Mesenteric fat pad (tissue), 1 donor: ENCODE measurements around the gene POLD1. TPM values are rescaled to one million over a fixed set of nuclear protein-coding genes. Genes with fewer than 3 reads are reported as not detected.
"Not testable (repeated sequence)": the region's sequence is repeated elsewhere in the genome, so short reads cannot be mapped to it uniquely, and the experiment has no call there.

Experiments
- DNase-seq: peaks from one replicate; pipeline ENCODE4 v3.0.0-alpha.2; 2020; ENCODE audit warnings: low spot score
- total RNA-seq: library from RNA; stranded (reverse); fragmentation: NEBNext Ultra II Directional; extraction: Animal tissue kit (Norgen Biotek cat#: 25700); gene quantifications from one replicate; pipeline ENCODE4 v1.2.1, GENCODE V29; 2021
- donor health status: DM: yes; HTN: yes; CAD: no.

POLD1 gene
- total RNA-seq, 1 donor from 2014 or later: 13.9 TPM

DNA sequence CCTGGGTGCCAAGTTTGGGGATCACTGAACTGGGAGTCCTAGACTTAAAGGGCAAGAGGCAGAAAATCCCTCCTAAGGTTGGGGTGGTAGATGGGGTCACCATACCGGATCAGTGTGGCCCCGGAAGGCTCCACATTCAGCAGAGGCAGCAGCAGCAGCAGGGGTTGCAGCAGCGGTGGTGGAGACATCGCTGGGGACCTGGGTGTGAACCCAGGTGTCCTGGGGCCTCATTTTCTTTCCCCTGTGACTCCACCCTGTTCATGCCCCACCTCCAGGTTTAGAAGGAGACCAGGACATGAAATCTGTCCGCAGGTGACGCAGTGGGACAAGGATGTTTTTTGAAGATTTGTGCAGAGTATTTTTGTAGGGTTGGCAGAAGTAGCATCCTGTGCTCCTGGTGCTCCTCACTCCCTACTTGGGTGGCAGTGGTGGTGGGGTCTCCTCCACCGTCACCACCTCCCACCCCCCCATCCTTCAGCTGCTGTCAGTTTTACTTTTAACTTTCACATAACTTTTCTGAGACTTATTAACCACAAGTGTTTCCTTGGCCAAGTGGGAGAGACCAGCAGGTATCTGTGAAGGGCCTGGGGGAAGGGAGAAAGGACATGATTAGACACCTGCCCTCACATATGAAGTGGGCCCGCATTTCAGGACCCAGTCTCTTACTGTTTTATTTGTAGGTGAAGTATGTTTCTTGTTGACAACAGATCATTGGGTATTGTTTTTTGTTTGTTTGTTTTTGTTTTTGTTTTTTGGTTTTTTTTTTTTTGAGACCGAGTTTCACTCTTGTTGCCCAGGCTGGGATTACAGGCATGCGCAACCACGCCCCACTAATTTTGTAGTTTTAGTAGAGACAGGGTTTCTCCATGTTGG is 18.5 kb upstream of the POLD1 start, which contains the start of gene NAPSA:
NAPSA (minus strand) TSS at position 206 of the 873 bp plus-strand sequence; CDS start at position 188, 18 bp downstream.
- DNase-seq: no peak

DNA sequence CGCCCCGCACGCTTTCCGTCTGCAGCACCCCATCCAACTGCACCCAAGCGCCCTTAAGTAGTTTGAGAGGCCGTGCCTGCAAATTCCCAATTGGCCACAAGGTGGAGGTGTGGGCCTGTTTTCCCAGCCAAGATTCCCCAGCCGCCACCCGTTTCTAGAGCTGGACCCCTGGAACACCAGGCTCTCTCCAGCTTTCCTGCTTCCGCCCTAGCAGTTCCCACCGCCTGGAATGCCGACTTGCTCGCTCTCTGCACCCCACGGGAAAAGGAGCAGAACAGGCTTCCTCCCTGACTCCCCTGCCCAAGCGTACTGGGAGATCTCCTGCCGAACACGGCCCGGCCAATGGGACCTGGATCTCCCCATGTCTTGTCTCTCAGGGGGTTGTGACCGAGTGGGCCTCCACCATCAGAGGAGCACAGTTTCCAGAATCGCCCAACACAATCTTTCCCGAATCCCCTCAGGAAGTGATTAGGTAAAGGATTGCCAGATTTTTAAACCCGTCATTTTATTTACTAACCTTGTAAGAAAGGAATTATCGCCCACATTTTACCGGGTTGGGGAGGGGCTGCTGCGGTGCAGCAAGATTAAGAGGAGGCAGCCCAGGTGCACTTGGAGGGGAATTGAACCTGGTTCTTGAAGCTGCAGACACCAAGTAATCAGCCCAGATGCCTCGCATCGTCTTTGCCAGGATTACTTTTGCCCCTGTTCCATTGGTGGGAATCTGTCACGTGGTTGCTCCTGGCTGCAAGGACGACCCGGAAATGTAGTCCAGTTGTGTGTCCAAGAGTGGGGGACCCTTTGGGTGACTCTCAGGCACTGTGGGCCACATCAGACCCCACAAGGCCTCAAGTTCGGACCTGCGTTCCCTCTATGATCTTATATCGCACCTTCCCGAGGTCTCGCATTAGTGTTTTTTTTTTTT is 15.2 kb upstream of the POLD1 start:
- DNase-seq: no peak

DNA sequence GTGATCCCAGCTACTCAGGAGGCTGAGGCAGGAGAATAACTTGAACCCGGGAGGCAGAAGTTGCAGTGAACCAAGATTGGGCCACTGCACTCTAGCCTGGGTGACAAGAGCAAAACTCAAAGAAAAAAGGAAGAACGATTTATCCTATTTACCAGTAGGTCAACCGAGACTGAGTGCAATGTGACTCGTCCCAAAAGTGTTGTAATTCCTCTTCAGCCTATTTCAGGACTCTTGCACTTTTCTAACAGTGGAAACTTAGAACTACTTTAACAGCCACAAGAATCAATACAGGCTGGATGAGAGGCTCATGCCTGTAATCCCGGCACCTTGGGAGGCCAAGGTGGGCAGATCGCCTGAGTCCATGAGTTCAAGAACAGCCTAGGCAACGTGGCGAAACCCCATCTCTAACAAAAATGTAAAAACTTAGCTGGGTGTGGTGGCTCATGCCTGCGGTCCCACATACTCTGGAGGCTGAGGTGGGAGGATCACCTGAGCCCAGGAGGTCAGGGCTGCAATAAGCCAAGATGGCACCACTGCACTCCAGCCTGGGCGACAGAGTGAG is 12.2 kb upstream of the POLD1 start:
- DNase-seq: no peak

DNA sequence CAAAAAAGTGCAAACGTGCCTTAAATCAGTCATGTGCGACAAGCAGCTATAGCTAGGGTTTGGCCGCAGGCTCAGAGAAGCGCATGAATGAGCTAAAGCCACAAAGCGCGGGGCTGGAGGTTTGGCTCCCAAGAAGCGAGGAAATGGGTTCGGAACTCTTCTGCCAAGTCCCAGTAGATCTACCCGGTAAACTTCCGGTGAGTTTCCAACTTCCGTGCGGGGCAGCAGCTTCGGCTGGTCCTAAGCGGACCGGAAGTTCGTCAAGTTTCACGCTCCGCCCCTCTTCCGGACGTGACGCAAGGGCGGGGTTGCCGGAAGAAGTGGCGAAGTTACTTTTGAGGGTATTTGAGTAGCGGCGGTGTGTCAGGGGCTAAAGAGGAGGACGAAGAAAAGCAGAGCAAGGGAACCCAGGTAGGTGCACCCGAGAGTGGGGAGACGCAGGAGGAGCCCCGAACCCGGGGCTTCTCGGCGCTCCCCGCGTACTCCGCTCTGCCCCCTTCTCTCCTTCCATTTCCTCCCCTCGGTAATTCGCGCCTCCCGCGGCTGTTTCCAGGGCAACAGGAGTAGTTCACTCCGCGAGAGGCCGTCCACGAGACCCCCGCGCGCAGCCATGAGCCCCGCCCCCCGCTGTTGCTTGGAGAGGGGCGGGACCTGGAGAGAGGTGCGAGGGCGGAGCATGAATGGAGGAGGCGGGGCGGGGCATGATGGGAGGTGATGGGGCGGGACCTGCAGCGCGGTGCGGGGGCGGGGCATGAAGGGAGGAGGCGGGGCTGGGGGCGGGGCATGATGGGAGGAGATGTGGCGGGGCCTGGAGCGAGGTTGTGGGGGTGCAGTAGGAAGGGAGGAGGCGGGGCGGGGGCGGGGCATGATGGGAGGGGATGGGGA is 7.7 kb upstream of the POLD1 start, which contains the start of gene NR1H2:
NR1H2 (plus strand) TSS at position 292 of the 885 bp plus-strand sequence. CDS start 1,149 bp downstream, outside the sequence.
- peak; percentile 98 for DNase-seq

GRCh38 chr19:50377051-50377461 is 7.1 kb upstream of the POLD1 start:
- no peak for DNase-seq

GRCh38 chr19:50377517-50377916 is 6.6 kb upstream of the POLD1 start:
- no peak for DNase-seq

- no peak for DNase-seq
Observed at GRCh38 chr19:50378169-50378862, 5.8 kb upstream of the POLD1 start.

DNA sequence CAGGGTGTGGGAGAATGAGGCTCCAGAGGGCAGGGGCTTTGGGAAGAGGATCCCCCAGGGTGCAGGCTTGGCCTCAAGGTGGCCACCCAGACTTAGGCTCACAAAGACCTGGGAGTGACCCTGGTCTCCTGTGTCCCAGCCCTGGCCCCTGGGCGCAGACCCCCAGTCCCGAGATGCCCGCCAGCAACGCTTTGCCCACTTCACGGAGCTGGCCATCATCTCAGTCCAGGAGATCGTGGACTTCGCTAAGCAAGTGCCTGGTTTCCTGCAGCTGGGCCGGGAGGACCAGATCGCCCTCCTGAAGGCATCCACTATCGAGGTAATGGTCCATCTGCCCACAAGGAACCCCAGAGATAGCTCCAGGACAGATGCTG is 5.3 kb upstream of the POLD1 start:
- DNase-seq: no peak

DNA sequence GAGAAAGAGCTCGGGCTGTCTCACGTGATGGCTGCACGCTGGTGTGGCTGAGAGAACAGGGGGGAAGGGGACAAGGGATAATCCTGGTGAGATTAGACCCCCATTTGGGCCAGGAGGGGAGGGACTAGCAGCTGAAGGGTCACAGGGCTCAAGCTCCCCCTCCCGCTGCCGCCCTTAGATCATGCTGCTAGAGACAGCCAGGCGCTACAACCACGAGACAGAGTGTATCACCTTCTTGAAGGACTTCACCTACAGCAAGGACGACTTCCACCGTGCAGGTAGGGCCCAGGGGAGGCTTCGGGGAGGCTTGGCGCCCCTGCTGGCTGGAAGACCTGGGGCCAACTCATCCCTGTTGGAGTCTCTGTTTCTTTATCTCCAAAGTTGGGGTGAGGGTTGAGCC is 4.5 kb upstream of the POLD1 start:
- no peak for DNase-seq

DNA sequence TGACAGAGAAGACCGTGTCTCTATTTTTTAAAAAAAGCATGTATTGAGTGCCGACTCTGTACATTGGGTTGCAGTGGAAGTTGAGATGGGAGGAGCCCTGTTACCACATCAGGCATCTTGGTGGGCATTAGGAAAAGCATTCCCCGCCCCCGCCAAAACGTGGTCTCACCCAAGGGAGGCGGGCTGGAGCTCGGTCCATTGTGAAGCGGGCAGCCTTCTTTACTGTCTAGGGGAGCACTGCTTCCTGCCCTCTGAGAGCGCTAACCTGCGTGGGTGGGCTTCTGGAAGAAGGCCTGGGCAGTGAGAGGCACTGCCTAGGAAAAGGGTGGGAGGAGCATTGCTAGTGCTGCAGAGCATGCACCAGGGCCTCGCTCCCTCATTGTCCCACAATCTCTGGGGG is 4.0 kb upstream of the POLD1 start:
- DNase-seq: no peak

DNA sequence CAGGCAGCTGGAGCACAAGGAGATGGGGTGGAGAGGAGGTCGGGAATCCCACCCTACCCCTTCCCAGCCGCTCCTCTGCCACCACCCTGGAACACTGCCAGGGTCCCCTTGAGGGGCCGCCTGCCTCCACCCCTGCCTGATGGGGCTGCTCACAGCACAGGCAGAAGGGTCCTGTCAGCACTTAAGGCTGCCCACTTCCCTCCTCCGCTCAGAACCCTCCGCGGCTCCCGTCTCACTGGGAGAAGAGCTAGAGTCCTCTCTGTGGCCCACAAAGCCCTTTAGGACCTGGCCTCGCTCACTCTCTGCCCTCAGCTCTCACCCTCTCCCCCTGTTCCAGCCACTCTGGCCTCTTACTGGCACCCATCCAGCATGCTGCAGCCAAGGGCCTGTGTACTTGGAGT is 3.4 kb upstream of the POLD1 start:
- no peak for DNase-seq

DNA sequence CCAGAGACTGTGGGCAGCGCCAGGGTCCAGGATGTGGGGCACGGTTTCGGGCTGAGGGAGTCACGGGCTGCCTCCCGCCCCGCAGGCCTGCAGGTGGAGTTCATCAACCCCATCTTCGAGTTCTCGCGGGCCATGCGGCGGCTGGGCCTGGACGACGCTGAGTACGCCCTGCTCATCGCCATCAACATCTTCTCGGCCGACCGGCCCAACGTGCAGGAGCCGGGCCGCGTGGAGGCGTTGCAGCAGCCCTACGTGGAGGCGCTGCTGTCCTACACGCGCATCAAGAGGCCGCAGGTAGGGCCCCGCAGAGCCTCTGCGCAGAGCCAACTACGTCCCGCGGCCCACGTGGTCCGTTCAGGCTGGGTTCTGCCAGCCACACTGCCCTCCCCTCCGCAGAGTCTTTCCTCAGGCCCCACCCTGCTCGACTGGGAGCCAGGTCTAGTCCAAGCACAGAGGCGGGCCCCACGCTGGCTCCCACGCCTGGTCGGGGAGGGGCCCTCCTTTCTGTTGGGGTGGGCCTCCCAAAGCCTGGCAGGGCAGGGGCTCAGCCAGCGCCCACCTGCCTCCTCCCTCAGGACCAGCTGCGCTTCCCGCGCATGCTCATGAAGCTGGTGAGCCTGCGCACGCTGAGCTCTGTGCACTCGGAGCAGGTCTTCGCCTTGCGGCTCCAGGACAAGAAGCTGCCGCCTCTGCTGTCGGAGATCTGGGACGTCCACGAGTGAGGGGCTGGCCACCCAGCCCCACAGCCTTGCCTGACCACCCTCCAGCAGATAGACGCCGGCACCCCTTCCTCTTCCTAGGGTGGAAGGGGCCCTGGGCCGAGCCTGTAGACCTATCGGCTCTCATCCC is 2.0 kb upstream of the POLD1 start:
- no peak for DNase-seq

DNA sequence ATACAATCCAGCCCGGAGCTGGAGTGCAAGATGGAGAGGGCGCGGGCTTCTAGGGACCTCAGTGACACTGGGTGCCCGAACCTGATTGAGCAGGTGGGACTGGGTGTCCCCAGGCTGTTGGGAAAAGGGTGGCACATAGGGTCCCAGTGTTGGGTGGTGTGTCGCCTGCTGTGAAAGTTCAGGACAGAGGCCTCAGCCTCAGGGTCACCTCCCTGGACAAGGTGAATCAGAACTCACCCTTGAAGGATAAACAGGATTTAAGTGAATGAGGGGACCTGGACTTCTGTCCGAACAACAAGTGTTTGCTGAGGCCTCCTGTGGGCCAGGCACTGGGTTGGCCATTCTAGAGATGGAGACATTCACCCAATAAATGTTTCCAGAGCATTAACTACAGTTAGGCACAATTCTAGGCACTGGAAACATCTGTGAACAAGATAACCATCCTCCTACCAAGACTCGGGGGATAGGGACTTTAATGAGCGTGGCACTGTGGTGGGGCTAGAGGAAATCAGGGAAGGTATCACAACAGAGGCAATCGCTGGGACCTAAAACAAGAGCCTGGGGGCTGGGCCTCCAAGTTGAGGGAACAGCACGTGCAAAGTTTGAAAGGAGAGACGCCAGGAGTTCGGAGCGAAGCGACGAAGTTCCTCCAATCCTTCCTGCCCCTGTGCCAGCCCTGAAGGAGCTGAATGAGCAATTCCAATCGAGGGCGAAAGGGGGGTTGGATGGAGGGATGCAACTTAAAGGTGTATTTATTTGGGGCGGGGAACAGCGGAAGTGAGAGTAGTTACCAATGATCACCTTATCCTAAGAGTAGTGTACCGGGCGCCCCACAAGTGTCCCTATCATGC is 921 bp upstream of the POLD1 start:
- DNase-seq: no peak

GRCh38 chr19:50384685-50385535 is 763 bp downstream of the POLD1 start:
- DNase-seq: no peak

DNA sequence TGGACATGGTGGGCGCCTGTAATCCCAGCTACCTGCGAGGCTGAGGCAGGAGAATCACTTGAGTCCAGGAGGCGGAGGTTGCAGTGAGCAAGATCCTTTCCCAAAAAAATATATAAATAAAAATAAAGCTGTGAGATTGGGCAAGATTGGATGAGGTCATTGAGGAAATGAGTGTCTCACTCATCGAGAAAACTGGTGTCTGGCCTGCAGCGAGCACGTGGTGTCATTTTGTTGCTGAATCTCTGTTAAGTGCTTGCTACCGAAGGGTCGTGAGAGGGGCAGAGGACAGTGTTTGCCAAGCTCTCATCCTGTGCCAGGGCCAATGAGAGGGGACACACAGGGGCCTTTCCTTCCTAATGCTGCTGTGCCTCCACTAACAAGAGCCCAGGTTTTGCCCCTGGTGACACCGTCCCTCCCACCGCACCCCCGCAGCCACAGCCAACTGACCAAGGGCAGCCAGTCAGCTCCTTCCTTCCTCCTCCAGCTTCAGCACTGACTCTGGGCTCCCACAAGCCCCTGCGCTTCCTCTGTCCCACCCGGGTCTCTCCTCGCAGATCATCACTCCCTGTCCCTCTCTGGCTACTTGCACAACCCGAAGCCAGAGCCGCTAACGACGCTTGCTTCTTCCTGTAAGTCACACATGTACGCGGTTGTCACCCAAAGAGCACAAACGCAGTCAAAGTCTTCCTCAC is 3.2 kb downstream of the POLD1 start:
- no peak for DNase-seq

DNA sequence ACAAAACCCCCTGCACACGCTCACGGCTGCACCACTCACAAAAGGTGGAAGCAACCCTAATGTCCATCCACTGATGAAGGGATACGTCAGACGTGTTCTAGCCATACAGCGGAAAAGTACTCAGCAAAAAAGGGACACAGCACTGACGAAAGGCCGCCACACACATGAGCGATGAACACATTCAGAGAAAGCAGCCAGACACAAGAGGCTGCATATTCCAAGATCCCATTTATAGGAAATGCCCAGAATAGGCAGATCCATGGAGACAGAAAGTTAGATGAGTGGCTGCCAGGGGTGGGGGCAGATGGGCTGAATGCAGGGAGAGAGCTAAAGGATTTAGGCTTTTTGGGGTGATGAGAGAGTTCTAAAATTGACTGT is 3.7 kb downstream of the POLD1 start:
- DNase-seq: no peak

GRCh38 chr19:50390295-50390694 is 6.1 kb downstream of the POLD1 start:
- not testable (repeated sequence) for DNase-seq
